NCI-H2029 (cell line): Measurements from ENCODE around the gene HMBS.
A peak's percentile ranks its signal among the peaks of the same experiment; 100 is the strongest.
"Not testable (repeated sequence)": the region's sequence is repeated elsewhere in the genome, so short reads cannot be mapped to it uniquely, and the experiment has no call there.

Experiments used
- DNase-seq: peaks from one replicate; lab custom pipeline; 2025; lab: John Stamatoyannopoulos, UW

Gene HMBS

DNA sequence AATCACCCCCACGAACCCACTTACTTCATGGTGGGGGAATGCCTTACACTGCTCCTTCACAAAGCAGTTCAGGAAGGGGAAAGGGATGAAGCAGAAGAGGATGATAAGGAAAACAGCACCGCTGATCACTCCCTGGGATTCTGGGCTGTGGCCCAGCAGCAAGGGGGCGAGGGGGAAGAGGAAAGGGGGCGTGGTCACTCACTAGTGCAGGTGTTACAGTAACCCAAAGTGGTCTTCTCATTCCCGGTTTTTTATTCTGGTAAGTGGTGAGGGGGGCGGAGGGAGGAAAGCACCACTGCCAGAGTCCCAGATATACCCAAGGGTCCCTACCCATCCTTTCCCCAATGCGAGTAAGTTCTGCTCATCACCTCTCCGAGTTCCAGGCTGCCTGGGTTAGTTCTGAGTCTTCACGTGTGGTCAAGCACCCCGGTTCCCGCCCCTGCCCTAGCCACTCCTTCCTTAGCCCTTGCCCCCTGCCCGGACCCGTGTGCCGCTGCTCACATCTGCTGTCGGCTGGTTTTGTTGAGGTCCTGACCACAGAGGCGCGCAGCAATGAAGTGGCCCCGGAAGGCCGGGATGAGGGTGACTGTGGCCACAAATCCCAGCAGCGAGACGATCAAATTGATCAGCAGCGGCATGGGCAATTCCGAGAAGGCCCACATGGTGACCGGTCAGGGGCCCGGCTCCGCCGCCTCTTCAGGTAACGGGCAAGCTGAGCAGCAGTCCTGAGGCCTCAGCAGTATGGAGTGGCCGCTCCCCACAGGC lies 16.5 kb downstream of the HMBS start:
- DNase-seq: no peak

DNA sequence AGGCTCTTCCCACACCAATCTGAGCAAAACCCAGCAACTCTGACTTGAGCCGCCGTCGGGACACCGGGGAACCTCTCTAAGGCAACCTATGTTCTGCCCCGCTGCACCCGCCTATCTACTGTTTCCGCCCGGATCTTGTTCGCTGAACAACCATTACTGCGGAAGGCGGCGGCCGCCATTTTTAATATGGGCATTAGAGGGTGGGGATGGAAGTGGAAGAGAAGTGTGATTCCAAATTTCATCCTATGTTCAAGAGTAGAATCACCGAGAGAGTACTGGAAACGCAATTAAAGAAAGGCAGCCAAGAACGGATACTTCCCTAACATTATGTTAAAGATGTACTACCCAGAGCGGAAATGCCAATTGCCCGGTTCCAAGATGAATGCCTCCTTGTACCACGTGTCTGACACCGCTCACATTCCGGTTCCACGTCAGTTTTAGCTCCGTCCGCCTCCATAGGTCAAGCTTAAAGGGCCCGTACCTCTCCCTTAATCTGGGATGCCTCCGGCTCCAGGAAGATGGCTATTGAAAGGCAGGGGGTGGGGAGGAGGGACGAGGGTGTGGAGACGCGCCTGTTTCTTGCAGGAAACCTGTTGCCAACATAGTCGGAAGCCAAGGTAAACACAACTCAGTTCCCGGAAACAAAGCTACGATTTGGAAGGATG lies 17.2 kb downstream of the HMBS start, which contains the start of gene DPAGT1:
Gene DPAGT1, minus strand, starts transcription at position 95 of the 665 bp plus-strand sequence. CDS start 198 bp downstream, outside the sequence.
- peak; percentile 97 for DNase-seq

DNA sequence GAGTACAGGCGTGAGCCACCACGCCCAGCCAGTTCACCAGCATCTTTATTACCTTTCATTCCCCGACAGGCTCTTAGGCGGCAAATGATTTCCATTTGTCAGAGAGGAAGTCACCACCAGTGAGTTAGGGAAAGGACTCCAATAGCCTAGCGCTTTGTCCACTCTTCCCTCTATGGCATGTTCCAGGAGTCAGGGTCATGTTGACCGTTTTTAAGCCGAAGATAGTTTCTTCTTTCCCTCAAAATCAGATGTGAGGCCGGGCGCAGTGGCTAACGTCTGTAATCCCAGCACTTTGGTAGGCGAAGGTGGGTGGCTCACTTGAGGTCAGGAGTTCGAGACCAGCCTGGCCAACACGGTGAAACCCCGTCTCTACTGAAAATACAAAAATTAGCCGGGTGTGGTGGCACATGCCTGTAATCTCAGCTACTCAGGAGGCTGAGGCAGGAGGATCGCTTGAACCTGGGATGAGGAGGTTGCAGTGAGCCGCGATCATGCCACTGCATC lies 18.5 kb downstream of the HMBS start:
- not testable (repeated sequence) for DNase-seq

DNA sequence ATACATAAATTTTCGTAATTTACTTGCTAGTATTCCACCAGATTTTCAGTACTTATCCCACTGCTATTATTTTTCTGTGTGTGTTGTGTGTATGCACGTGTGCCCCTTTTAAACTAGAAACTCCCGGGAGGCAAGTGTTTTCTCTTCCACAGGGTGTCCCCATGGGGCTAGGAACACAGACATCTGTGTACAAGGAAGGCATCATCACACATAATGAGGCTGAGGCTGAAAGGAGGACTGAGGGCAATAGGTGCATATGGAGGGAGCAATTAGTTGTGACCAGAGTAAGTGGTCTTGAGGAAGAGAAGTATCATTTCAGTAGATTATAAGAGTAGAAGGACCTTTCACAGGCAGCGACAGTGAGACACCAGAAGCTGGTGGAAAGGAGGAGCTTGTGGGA lies 19.1 kb downstream of the HMBS start:
- no peak for DNase-seq

DNA sequence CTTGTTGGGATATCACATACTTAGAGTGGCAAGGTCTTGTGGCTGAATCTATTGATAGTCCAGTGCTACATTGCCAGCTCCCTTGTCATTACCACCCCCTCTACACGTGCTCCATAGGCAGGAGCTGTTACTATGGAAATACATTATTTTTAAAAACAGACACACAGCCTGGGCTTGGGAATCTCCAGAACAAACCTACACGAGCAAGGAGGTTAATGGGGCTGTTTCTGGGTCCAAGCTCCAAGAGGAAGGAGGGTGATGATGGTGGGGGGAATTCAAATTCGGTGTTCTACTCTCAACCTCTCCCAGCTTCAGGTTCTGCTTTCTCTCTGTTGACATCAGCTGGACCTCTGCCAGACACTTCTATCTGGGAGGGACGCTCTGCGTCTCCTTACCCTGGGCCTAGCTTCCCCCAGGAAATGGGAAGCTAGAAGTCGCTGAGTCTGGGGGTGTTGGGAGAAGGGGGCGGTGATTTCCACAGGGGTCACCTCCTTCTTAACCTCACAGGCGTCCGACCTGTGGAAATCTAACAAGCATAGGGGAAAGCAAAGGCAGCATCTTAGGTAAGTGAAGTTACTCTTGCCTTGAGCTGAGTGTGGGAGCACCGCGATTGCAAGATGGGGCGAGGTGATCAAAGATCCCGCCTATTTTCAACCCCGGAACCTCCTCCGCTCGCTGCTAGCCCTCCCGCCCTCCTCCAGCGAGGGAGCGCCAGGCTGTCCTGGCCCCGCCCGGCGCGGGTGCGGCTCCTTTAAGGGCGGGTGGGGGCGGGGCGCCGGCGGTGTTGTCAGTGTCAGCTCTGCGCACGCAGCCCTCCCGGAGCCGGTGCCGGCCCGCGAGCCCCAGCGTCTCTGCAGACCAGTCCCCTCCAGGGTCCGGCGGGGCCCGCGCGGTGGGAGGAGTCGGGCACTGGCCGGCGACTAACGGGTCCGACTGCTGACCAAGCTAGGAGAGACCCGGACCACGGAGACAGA lies 22.2 kb downstream of the HMBS start, which contains the start of gene C2CD2L:
Gene C2CD2L, plus strand, starts transcription at position 781 of the 974 bp plus-strand sequence. CDS start 398 bp downstream, outside the sequence.
- peak; percentile 87 for DNase-seq

GRCh38 chr11:119107538-119108145 lies 23.0 kb downstream of the HMBS start:
- no peak for DNase-seq

- peak; percentile 31 for DNase-seq
These were observed 23.6 kb downstream of the HMBS start for GRCh38 chr11:119108146-119108856.

DNA sequence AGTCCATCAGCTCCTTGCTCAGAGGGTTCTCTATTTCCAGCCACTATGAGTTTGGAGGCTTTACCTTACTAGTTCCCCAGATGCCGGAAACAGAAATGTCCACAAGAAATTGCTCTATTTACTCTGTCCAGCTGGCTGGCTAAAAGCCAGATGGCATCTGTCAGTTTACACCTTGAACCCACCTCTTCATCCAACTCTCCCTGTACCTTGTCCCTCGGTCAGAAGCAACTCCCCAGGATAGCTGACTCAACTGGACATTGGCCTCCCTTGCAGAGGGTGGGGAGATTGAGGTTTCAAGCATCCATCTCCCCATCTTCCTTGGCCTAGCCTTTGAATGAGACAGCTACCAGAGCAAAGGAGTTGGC lies 24.2 kb downstream of the HMBS start:
- DNase-seq: no peak

DNA sequence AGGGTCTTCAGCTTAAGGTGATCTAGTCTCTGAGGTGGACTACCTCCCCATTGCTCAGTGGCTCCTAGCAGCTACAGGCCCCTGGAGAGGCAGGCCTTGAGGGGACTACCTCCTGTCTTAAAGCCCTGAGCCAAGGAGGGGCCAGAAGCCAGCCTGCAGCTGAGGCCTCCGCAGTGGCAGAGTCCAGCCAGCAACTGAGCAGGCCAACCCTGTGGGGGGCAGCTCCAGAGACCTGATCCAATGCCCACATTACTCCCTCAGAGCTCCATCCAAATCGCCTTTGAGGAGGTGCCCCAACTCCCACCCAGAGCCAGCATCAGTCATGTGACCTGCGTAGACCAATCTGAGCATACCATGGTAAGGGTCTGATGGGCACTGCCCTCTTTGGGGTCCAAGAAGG lies 25.2 kb downstream of the HMBS start:
- DNase-seq: no peak

GRCh38 chr11:119110439-119110838 lies 25.8 kb downstream of the HMBS start:
- no peak for DNase-seq

DNA sequence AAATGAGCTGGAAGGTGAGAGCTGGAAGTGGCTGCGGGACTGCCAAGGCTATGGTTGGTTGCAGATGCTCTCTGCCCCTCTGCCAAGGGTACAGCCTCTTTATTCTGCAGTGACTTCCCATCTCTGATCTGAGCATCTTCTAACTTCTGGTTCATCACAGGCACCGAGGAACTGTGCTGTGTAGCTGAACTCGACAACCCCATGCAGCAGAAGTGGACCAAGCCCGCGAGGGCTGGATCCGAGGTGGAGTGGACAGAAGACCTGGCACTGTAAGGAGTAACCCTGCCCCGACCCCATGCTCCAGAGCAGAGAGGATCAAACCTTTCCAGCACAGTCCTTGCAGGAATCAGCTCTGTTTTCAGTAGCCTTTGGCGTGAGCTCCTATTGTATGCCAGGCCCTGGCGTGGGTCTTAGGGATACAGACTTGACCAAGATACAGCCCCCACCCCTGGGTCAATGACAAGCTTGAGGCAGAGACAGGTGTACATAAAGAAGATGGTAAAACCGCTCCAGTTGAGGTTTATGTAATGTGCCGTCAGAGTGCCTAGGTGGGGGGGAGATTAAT lies 26.8 kb downstream of the HMBS start:
- no peak for DNase-seq

- no peak for DNase-seq
These were observed 27.8 kb downstream of the HMBS start for GRCh38 chr11:119112314-119113020.

DNA sequence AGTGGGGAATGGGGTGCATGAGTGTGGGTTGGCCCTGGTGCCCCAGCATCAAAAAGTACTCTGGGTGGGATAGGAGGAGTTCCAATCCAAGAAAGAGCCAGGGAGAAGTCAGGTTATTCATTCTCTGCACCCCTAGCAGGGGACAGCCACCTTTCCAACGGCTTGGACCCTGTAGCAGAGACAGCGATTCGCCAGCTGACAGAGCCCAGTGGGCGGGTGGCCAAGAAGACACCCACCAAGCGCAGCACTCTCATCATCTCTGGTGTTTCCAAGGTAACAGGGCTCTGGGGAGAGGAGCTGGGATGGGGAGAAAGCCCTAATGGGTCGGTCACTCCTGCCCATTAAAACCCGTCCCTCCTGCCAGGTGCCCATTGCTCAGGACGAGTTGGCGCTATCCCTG lies 29.0 kb downstream of the HMBS start:
- no peak for DNase-seq

DNA sequence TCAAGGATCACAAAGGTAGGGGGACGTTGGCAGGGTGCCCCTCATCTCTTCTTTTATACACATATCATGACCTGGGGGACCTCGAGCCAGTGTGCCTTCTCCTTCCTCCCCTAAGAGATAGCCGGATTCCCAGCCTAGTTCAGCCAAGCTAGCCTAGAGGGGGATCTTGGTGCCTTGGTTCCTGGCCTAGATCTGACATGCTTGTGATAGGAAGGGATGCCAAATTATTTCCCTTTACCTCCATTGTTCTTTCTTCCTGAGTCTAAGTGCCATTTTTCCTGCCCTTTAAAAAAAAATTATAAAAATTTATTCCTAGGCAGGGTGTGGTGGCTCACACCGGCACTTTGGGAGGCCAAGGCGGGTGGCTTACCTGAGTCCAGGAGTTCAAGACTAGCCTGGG lies 29.7 kb downstream of the HMBS start:
- DNase-seq: no peak

DNA sequence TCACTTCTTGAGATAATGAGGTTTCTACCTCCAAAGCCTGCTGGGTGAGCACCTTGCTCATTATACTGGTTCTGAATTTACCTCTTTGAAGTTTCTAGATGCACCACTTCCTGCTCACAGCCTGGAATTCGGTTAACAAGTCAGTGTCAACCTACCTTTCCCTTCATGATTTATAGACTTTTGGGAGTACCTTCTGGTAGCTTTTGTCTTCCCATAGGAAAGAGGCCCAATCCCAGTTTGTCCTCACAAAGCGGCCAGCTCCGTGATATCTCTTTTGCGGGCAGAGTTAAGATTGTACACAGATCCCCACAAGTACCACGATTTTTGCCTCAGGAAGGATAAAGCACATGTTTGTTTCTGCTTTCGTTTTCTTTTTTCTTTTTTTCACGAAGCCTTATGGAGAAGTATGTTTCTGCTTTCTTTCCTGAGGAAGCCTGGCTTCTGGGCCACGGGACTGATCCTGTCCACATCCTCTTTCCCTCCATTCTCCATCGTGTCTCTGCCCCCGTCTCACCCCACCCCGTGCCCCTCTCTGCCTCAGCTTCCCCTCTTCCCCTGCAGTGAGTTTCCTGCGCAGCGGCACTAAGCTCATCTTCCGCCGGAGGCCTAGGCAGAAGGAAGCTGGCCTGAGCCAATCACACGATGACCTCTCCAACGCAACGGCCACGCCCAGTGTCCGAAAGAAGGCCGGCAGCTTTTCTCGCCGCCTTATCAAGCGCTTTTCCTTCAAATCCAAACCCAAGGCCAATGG lies 31.0 kb downstream of the HMBS start:
- no peak for DNase-seq

DNA sequence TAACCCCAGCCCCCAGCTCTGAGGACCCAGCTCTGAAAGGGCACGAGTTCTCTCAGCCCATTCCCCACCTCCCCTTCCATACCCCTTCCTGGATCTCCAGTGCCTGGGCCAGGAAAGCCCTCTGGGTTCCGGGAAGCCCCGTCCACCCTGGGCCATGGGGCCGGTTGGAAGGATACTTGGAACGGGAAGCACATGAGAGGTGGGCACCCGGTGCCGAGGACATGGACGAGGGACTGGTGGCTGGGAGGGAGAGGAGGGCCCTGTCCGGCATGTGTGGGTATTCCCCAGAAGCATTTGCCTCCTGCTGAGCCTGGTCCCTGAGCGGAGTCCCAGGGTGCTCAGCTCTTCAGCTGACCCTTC lies 31.5 kb downstream of the HMBS start:
- DNase-seq: no peak

GRCh38 chr11:119116601-119117000 lies 31.9 kb downstream of the HMBS start:
- DNase-seq: no peak

DNA sequence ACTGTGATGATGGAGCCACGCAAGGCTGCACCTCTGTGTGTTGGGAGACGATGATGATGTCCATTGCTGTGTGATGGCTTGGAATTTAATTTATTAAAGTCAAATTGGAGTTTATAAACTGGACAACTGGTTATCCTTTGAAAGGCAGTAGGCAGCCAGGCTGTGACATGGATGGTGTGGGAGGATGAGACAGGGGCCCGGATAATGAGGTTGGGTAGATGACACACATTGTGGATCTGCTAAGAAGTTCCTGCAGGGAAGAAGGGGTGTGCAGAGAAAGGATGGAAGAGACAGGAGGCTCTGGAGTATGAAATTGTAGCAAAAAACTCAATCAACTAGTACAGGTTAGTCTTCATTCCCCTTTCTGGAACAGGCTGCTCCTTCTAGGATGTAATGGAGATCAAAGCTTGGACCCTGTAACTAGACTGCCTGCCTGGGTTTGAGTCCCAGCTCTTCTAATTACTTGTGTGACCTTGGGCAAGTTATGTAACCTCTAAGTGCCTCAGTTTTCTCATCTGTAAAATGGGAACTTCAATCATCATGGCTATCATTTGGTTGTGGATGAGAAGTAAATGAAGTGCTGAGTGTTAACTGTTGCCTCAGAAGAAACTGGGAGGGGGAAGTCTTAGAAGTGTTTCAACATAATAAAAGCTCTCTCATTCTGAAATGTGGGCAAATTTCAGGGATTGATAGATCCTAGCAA lies 32.5 kb downstream of the HMBS start:
- no peak for DNase-seq

- no peak for DNase-seq
These were observed 33.5 kb downstream of the HMBS start for GRCh38 chr11:119118227-119118626.
